Hematopoietic multipotent progenitor cell treated with erythropoietin and hydrocortisone succinate and interleukin-3 and kit ligand, for 17 days (in vitro differentiated cells): ENCODE data around the gene RIN3.

ENCODE experiments used
- DNase-seq: peaks from one replicate; pipeline ENCODE4 v3.0.0-alpha.2; 2015; ENCODE audit warnings: low spot score

RIN3 gene

DNA sequence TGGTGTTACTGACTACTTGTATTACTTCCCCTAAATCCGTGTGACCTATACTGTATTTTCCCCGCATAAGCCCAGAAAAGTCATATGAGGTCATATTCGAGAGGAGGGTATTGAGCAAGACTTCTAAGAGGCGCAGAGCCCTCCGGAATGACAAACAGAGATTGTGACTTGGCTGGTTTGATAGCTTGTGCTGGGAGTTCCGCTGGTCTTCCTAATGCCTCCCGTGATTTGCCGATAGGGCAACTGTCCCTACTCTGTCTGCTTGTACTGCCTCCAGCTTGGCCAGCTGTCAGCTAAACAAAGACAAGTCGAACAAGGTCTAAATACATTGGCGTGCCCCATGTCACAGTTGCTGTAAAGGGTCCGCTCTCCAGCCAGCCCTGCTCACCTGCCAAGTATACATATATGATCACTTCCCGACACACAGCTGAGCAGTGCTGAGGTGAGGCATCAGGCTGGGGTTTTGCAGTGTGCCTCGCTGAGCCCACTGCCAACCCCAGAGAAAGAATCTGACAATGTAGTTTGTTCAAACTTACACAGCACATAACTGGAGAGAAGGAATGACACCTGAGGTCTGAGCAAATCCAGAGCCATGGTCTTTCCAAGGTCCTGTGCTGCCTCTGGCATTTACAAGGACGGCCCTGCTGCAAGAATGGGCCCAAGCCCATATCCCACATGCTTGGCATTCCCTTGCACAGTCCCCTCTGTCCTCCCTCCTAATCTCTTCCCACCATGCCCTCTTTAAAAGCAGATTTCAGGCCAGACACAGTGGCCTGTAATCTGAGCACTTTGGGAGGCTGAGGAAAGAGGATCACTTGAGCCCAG lies 211.1 kb downstream of the RIN3 start:
- DNase-seq = no peak

DNA sequence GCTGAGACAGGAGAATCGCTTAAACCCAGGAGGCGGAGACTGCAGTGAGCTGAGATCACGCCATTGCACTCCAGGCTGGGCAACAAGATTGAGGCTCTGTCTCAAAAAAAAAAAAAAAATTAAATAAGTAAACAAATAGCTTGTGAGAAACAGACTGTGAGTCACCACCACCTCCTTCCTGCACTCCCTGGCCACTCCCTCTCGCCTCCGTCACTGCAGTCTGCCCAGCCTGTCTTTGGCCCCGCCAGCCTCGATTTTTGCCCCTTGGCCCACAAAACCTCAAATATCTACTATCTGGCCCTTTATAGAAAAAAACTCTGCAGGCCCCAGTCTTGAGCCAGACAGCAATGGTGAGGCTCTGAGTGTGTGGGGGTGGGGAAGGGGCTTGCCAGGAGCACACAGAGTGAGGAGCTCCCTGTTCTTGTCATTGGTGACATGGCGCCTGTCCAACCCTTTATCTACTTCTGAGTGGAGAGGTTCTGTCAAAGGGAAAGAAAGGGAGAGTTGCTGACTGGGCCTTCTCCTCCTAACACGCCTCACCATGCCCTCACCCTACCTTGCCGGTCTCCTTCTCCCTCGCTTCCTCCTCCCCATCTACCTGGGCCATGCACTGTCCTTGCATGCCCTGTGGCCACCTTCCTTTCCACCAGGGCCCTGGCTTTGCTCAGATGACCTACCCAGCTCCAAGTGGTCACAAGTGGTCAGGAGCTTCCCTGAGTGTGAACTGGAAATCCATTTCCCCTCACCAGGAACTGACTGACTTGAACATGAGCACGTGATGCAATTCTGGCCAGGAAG lies 212.8 kb downstream of the RIN3 start:
- peak; percentile 54 for DNase-seq

DNA sequence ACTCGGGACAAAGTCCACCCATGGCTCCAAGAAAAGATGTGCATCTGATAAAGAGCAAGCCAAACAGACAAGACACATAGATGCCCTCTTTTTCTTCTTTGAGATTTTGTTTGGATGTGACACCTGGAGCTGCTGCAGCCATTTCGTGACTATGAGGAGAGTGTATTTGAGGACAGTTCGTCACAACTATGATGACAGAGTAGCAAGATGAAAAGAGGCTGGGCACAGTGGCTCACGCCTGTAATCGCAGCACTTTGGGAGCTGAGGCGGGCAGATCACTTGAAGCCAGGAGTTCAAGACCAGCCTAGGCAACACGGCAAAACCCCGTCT lies 213.3 kb downstream of the RIN3 start:
- DNase-seq = no peak

DNA sequence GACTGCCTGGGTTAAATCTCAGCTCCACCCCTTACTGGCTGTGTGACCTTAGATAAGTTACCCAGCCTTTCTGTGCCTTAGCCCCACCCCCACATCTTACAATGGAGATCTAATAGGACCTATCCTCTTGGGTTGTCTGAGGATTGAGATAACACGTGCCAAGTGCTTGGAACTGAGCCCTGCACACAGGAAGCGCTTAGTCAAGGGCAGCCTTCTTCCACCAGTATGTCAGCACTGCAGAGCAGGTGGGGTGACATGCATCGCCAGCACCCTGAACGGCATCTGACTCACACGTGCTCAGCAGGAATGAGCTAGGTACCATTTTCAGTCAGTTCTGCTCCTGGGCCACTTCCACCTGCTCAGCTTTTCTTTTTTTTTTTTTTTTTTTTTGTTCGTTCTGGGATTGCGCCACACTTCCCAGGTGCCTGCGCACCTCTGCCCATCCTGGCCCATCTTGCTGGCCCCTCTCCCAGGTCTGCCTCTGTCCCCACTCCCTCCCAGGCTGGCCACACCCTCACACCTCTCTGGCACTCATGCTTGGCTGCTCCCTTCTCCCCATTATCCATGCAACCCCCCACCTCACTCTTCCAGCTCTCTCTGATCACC lies 215.3 kb downstream of the RIN3 start:
- DNase-seq = peak; percentile 24

DNA sequence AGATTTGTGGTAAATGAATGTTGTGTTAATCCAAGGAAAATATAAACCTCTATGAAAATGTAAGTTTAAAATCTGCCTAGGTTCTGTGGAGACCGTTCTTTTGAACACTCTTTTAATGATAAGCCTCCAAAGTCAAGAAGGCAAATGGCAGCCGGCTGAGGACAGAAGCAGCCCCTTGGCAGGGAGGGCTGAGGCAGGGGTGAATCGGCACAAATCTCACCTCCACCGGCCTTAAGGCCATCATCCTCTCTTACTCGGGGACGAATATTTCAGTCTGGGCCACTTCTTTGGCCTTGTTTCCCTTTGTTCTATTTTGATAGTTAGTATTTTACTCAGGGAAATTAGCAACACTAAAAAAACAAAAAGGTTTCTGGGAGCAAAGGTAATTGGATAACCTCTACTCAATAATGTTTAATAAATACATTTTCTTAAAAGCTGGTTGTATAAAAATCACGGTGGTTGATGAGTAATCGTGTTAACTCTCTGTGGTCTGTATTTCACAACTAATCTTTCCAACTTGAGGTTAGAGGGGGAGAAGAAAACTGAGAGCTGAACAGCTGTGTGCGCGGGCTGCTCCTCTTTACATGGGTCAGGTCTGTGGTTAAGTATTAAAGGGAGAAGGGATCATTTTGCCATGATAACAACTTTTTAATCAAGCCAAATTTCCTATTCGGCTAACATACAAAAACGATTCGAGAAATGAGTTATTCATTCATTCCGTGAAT lies 216.2 kb downstream of the RIN3 start:
- no peak for DNase-seq

DNA sequence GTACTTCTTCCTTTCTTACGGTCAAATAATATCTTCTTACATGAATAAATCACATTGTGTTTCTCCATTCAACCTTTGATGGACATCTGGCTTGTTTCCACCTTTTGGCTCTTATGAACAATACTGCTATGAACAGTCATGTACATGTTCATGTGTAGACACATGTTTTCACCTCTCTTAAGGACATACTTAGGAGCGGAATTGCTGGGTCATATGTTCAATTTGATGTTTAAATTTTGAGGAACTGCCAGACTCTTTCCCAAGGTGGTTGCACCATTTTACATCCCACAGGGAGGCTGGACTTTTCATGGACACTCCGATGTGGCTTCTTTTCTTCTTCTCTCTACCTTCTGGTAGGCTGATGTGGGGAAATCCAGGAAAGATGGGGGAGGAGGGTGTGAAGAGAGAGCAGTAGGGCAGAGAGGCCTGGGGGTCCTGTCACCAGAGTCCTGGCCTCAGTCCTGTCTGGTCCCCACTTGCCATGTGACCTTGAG lies 218.1 kb downstream of the RIN3 start:
- DNase-seq = no peak

DNA sequence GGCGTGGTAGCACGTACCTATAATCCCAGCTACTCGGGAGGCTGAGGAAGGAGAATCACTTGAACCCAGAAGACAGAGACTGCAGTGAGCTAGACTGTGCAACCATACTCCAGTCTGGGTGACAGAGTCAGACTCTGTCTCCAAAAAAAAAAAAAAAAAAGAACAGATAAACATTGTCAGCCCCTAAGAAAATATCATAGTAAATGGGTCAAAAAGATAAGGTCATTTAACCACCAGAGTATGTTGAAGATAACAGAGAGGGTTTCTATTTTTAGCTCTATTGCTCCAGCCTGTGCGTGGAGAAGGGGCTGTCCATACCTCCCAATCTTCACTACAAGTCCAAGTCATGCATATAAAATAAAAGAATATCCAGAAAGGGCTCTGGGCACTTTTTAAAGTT lies 219.4 kb downstream of the RIN3 start:
- DNase-seq = no peak

DNA sequence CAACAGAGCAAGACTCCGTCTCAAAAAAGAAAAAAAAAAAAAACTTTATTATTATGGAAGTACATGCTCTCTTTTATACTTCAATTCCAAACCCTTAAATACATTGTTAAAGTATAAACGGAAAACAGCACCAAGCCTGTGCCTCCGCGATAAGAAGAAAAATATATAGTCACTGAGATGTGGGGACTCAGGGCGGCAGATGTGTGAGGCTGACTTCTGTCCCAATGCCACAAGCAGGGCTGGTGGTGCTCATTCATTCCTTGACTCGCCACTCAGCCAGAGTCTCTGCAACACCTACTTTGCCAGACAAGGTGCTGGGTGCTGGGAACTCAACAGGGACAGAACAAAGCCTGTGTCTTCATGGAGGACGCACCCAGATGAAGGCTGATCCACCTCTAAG lies 221.0 kb downstream of the RIN3 start:
- no peak for DNase-seq

DNA sequence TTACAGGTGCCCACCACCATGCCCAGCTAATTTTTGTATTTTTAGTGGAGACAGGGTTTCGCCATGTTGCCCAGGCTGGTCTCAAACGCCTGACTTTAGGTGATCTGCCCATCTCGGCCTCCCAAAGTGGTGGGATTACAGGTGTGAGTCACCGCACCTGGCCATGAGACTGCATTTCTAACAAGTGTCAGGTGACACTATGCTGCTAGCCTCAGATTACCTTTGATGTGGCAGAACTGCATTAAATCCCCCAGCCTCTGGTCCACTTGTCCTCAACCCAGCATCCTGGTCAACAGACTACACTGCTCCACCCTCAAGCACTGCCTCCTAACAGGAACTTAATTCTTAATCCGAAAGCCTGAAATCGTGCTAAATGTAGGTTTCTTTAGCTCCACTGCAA lies 221.8 kb downstream of the RIN3 start:
- DNase-seq = no peak

DNA sequence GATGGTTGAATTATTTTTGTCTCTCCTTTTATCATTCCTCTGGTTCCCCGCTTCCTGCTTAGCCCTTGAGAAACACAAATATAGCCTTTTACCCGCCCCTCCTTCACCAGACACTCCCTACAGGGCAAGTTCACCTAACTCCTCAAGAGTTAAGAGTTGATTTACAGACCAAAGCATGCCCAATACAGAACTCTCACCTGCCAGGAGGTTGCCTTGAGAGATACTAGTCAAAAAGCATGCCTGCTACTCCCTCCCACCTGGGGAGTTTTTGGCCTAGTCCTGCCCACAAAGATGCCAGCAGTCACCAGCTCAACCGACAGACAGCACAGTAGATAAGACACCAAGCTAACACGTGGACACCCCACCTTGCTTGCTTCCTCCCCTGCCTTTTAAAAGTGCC lies 223.6 kb downstream of the RIN3 start:
- DNase-seq = no peak

DNA sequence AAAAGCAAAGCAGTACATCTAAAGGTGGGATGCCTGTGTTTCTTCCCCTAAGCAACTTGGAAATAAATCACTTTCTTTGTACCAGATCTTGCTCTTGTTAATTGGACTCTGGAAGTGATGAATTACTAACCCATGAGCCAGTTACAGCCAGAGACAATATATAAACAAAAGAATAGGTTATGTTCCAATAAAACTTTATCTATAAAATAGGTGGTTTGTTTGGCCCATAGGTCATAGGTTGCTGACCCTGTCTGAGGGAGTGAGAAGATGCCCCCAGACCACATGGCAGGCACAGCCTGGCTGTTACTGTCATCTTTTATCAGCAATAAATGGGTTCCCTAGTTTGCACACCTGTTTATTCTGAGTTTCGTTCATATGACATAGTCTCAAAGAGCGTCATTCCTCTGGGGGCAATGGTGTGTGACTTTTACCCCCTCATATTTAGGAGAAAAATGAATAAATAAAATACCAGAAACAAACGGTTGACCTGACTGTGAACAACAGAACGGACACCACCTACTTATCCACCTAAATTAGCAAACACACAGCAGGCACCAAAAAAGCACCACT lies 224.1 kb downstream of the RIN3 start:
- no peak for DNase-seq
